ENCODE measurements around the gene LAGE3.
"Not testable (repeated sequence)": the region's sequence is repeated elsewhere in the genome, so short reads cannot be mapped to it uniquely, and the experiment has no call there.

Gene LAGE3

GRCh38 chrX:154501423-154501822, 22.3 kb upstream of the LAGE3 start:
- DNase-seq = not testable (repeated sequence)

- not testable (repeated sequence) for DNase-seq
These were observed 17.6 kb upstream of the LAGE3 start for GRCh38 chrX:154496591-154497137.

GRCh38 chrX:154495472-154495922, 16.4 kb upstream of the LAGE3 start:
- DNase-seq = no peak

- DNase-seq = no peak
These were observed 15.6 kb upstream of the LAGE3 start for GRCh38 chrX:154494715-154495114.

- peak; percentile 80 to 86 for DNase-seq
These were observed 11.5 kb upstream of the LAGE3 start, which contains the start of gene SLC10A3 for GRCh38 chrX:154490414-154491083. Gene SLC10A3, minus strand, starts transcription at chrX:154490629. Its CDS starts 1,689 bp downstream, at chrX:154488940.

GRCh38 chrX:154490021-154490413, 10.9 kb upstream of the LAGE3 start:
- no peak for DNase-seq

GRCh38 chrX:154489182-154489581, 10.1 kb upstream of the LAGE3 start:
- DNase-seq = no peak

- no peak for DNase-seq
These were observed 9.4 kb upstream of the LAGE3 start for GRCh38 chrX:154488336-154489075.

- DNase-seq = no peak
These were observed 8.6 kb upstream of the LAGE3 start for GRCh38 chrX:154487518-154488290.

- DNase-seq = peak in 1 of 2 experiments; percentile 24
These were observed 7.5 kb upstream of the LAGE3 start, which contains the start of gene UBL4A for GRCh38 chrX:154486396-154487207. Gene UBL4A, minus strand, starts transcription at chrX:154486615. Its CDS starts 31 bp downstream, at chrX:154486584.

GRCh38 chrX:154486052-154486395, 6.9 kb upstream of the LAGE3 start:
- no peak for DNase-seq

GRCh38 chrX:154485150-154486051, 6.3 kb upstream of the LAGE3 start:
- DNase-seq = peak in 1 of 2 experiments; percentile 13

- DNase-seq = no peak
These were observed 5.4 kb upstream of the LAGE3 start for GRCh38 chrX:154484255-154485149.

- DNase-seq = no peak
These were observed 4.2 kb upstream of the LAGE3 start for GRCh38 chrX:154483325-154483724.

GRCh38 chrX:154482786-154483185, 3.7 kb upstream of the LAGE3 start:
- DNase-seq = no peak

GRCh38 chrX:154481911-154482601, 3.0 kb upstream of the LAGE3 start:
- DNase-seq = no peak

- no peak for DNase-seq
These were observed 2.1 kb upstream of the LAGE3 start for GRCh38 chrX:154481195-154481594.

- DNase-seq = no peak
These were observed 1.1 kb downstream of the LAGE3 start for GRCh38 chrX:154477891-154478477.

GRCh38 chrX:154476821-154477220, 2.3 kb downstream of the LAGE3 start:
- DNase-seq = no peak
